A549 (cell line): ENCODE results near the gene ALDH4A1. TPM values are rescaled to one million over a fixed set of nuclear protein-coding genes. Genes with fewer than 3 reads are reported as not detected.

Source experiments
- ATAC-seq, 2 experiments: fragments of 200-7000 bp in 1 of 2; fragments of >200 bp in 1 of 2; cut with Nextera tagmentation in 1 of 2; cut with Tn5 transposase in 1 of 2; 3 replicates each; pipeline versions ENCODE4 v1.8.0 to v1.9.1; 2018 to 2020; ENCODE audit warnings: mild to moderate bottlenecking in 1 of 2, moderate library complexity in 1 of 2
- CTCF ChIA-PET: fragments of 300-600 bp; sonication (Branson Sonifier 250); formaldehyde crosslinking; extraction: SDS; loops from one replicate; lab custom pipeline; 2021; ENCODE audit warnings: antibody characterized with exemption, inconsistent platforms; lab: Yijun Ruan, JAX
- POLR2A ChIA-PET: fragments of 350-600 bp; formaldehyde crosslinking; extraction: SDS; loops from one replicate; lab custom pipeline; 2021; ENCODE audit warnings: antibody characterized with exemption, inconsistent platforms; lab: Yijun Ruan, JAX
- DNase-seq, 2 experiments: peaks; one replicate each; pipeline versions ENCODE4 v3.0.0 to v3.0.0-alpha.2; 2011 to 2016; ENCODE audit warnings: low read depth in 1 of 2, low spot score in 1 of 2
- FAIRE-seq: peaks from 2 replicates; lab custom pipeline; 2011; peaks lifted over from hg19 to GRCh38; lab: Jason Lieb, UNC
- H3K27ac ChIP-seq, 2 experiments: fragments of >200 bp; sonication (Bioruptor Twin); formaldehyde crosslinking; 3 replicates each; pipeline ENCODE4 v1.5.1; 2016 to 2017
- H3K4me1 ChIP-seq: fragments of >200 bp; sonication (Bioruptor Twin); formaldehyde crosslinking; 3 replicates; pipeline ENCODE4 v1.6.1; 2016
- H3K4me2 ChIP-seq: fragments of >200 bp; sonication (Bioruptor Twin); formaldehyde crosslinking; 3 replicates; pipeline ENCODE4 v1.6.1; 2016
- H3K4me3 ChIP-seq: fragments of >200 bp; sonication (Bioruptor Twin); formaldehyde crosslinking; 3 replicates; pipeline ENCODE4 v1.5.1; 2016
- H3K9me3 ChIP-seq: fragments of >200 bp; sonication (Bioruptor Twin); formaldehyde crosslinking; 3 replicates; pipeline ENCODE4 v1.6.1; 2016
- CBX8 ChIP-seq: fragments of 200-600 bp; sonication (generic); IDR thresholded peaks from 2 replicates; pipeline ENCODE4 v1.6.1; 2016
- CEBPB ChIP-seq, 2 experiments: fragments of >200 bp in 1 of 2; sonication (Bioruptor Twin) in 1 of 2; formaldehyde crosslinking in 1 of 2; IDR thresholded peaks; 2 replicates each; pipeline ENCODE4 v1.6.1; 2012 to 2016
- CHD4 ChIP-seq: fragments of 200-600 bp; sonication (generic); IDR thresholded peaks from 2 replicates; pipeline ENCODE4 v1.6.1; 2016; ENCODE audit warnings: antibody characterized with exemption, mild to moderate bottlenecking, borderline replicate concordance
- ESRRA ChIP-seq: fragments of 150-350 bp; IDR thresholded peaks from 2 replicates; pipeline ENCODE4 v1.6.1; 2014; ENCODE audit warnings: mild to moderate bottlenecking, low read length, borderline replicate concordance
- HOXB13 ChIP-seq: fragments of 250-450 bp; sonication (Bioruptor Pico); IDR thresholded peaks from 2 replicates; pipeline ENCODE4 v1.5.0; 2020; ENCODE audit warnings: low read depth, mild to moderate bottlenecking, moderate library complexity
- JUNB ChIP-seq: fragments of >200 bp; sonication (Bioruptor Twin); formaldehyde crosslinking; IDR thresholded peaks from 2 replicates; pipeline ENCODE4 v1.6.1; 2016
- NPAS2 ChIP-seq: fragments of 250-450 bp; sonication (Bioruptor Pico); IDR thresholded peaks from 2 replicates; pipeline ENCODE4 v1.8.0; 2022; ENCODE audit warnings: mild to moderate bottlenecking, moderate library complexity, borderline replicate concordance
- PHF8 ChIP-seq: fragments of 200-600 bp; sonication (generic); IDR thresholded peaks from 2 replicates; pipeline ENCODE4 v1.6.1; 2016; ENCODE audit warnings: low read depth, mild to moderate bottlenecking, antibody characterized with exemption, moderate library complexity, borderline replicate concordance
- POLR2AphosphoS2 ChIP-seq: conservative IDR thresholded peaks from 2 replicates; pipeline ENCODE4 v1.6.1; 2012; ENCODE audit warnings: low read length, improper control_type of control experiment, inconsistent platforms
- RAD21 ChIP-seq, 2 experiments: fragments of >200 bp in 1 of 2; sonication (Bioruptor Twin) in 1 of 2; formaldehyde crosslinking in 1 of 2; IDR thresholded peaks in 1 of 2; conservative IDR thresholded peaks in 1 of 2; 2 replicates in 1 of 2; 3 replicates in 1 of 2; pipeline ENCODE4 v1.6.1; 2012 to 2018; ENCODE audit warnings: inconsistent platforms in 1 of 2
- REST ChIP-seq: fragments of 200-600 bp; sonication (generic); IDR thresholded peaks from 2 replicates; pipeline ENCODE4 v1.6.1; 2016; ENCODE audit warnings: antibody characterized with exemption, mild to moderate bottlenecking, moderate library complexity
- SREBF2 ChIP-seq: fragments of 450-650 bp; IDR thresholded peaks from 2 replicates; pipeline ENCODE4 v1.6.1; 2014; ENCODE audit warnings: mild to moderate bottlenecking, moderate library complexity
- ZNF302 ChIP-seq: fragments of 250-450 bp; sonication (Bioruptor Pico); IDR thresholded peaks from 2 replicates; pipeline ENCODE4 v1.9.0; 2021; ENCODE audit warnings: inconsistent platforms, mild to moderate bottlenecking, moderate library complexity
- WGBS: methylation state at CpG from one replicate; pipeline ENCODE4 v1.1.6; 2017; ENCODE audit errors: missing lambda C conversion rate; 5-methylcytosine and 5-hydroxymethylcytosine counted together
- polyA plus RNA-seq, 4 experiments: library from polyadenylated mRNA; depleted of rRNA in 3 of 4; stranded (reverse); fragments of >200 nt; fragmentation: RNase III in 1 of 4; extraction: RNeasy Plus Mini Kit Qiagen cat#74134 plus additional on column Dnase treatment in 1 of 4; gene quantifications; 2 replicates in 3 of 4; 3 replicates in 1 of 4; pipeline ENCODE4 v1.2.3, GENCODE V29; 2011 to 2017
- TF ChIP-seq, protein P1 (sequence below): fragments of >200 bp; sonication (Bioruptor Twin); formaldehyde crosslinking; IDR thresholded peaks from 3 replicates; pipeline ENCODE4 v1.6.1; 2016
- TF ChIP-seq, protein P2 (sequence below): IDR thresholded peaks from 2 replicates; pipeline ENCODE4 v1.6.1; 2012
- TF ChIP-seq, protein P3 (sequence below): fragments of 150-350 bp; IDR thresholded peaks from 2 replicates; pipeline ENCODE4 v1.6.1; 2014; ENCODE audit warnings: low read depth, mild to moderate bottlenecking, low read length

Gene ALDH4A1
- polyA plus RNA-seq, 2 of the 4 experiments (the other 2 are of a cell fraction): 9.4 to 15.4 TPM

GRCh38 chr1:18908911-18909771 is 6.8 kb upstream of the ALDH4A1 start:
- FAIRE-seq (no peak), ATAC-seq (no peak), DNase-seq (no peak)
- Histone ChIP-seq H3K27ac (0 out of 6 replicates have a peak overlapping the region, but pooled peaks of 1 of the 2 experiments have one; percentile 46), H3K4me3 (no peak overlapping the region), H3K9me3 (no peaks in the 10 kb centered on the region), H3K4me2 (no peak overlapping the region), H3K4me1 (peaks cover 28% of the 10 kb centered on the region)
- TF ChIP-seq, protein P1, sequence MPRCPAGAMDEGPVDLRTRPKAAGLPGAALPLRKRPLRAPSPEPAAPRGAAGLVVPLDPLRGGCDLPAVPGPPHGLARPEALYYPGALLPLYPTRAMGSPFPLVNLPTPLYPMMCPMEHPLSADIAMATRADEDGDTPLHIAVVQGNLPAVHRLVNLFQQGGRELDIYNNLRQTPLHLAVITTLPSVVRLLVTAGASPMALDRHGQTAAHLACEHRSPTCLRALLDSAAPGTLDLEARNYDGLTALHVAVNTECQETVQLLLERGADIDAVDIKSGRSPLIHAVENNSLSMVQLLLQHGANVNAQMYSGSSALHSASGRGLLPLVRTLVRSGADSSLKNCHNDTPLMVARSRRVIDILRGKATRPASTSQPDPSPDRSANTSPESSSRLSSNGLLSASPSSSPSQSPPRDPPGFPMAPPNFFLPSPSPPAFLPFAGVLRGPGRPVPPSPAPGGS: no peak
- no peak for TF ChIP-seq NPAS2 (CRISPR knock-in tag)
- no peak for TF ChIP-seq REST
- no peak for TF ChIP-seq CBX8
- TF ChIP-seq, protein P2, sequence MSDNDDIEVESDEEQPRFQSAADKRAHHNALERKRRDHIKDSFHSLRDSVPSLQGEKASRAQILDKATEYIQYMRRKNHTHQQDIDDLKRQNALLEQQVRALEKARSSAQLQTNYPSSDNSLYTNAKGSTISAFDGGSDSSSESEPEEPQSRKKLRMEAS: no peak
- TF ChIP-seq CHD4: no peak
- TF ChIP-seq JUNB: no peak
- TF ChIP-seq RAD21 (conservative IDR thresholded peaks at IDR 0.05 in 1 of 2, IDR thresholded peaks at IDR 0.05 in 1 of 2): no peak
- no peak for TF ChIP-seq POLR2AphosphoS2
- TF ChIP-seq ESRRA: no peak
- TF ChIP-seq PHF8: no peak
- no peak for TF ChIP-seq ZNF302 (CRISPR knock-in tag)
- TF ChIP-seq CEBPB (IDR thresholded peaks at IDR 0.05): no peak
- TF ChIP-seq, protein P3, sequence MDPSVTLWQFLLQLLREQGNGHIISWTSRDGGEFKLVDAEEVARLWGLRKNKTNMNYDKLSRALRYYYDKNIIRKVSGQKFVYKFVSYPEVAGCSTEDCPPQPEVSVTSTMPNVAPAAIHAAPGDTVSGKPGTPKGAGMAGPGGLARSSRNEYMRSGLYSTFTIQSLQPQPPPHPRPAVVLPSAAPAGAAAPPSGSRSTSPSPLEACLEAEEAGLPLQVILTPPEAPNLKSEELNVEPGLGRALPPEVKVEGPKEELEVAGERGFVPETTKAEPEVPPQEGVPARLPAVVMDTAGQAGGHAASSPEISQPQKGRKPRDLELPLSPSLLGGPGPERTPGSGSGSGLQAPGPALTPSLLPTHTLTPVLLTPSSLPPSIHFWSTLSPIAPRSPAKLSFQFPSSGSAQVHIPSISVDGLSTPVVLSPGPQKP: no peak
- no peak for TF ChIP-seq SREBF2
- no peak for TF ChIP-seq HOXB13 (CRISPR knock-in tag)
- POLR2A ChIA-PET: no interaction called here
- CTCF ChIA-PET: interaction anchor here (0.9 to 20.0 kb wide), 16 partner anchors 13 to 208 kb away, joined by 3 to 319 read pairs (median 6); partner anchors contain the start of gene IFFO2
- 81% methylated on average over 16 of the region's 17 CpGs for WGBS
